Measurements from ENCODE around the gene ALOXE3.
"Not testable (repeated sequence)": the region's sequence is repeated elsewhere in the genome, so short reads cannot be mapped to it uniquely, and the experiment has no call there.

DNA sequence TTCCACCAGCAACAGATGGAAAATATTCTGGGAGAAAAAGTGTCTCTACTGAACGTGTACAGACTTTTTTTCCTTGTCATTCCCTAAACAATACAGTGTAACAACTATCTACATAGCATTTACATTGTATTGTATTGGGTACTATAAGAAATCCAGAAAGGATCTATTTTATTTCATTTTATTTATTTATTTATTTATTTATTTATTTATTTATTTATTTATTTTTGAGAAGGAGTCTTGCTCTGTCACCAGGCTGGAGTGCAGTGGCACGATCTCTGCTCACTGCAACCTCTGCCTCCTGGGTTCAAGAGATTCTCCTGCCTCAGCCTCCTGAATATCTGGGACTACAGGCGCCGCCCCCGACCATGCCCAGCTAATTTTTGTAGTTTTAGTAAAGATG is 40.4 kb downstream of the ALOXE3 start:
- TF ChIP-seq, protein P1, sequence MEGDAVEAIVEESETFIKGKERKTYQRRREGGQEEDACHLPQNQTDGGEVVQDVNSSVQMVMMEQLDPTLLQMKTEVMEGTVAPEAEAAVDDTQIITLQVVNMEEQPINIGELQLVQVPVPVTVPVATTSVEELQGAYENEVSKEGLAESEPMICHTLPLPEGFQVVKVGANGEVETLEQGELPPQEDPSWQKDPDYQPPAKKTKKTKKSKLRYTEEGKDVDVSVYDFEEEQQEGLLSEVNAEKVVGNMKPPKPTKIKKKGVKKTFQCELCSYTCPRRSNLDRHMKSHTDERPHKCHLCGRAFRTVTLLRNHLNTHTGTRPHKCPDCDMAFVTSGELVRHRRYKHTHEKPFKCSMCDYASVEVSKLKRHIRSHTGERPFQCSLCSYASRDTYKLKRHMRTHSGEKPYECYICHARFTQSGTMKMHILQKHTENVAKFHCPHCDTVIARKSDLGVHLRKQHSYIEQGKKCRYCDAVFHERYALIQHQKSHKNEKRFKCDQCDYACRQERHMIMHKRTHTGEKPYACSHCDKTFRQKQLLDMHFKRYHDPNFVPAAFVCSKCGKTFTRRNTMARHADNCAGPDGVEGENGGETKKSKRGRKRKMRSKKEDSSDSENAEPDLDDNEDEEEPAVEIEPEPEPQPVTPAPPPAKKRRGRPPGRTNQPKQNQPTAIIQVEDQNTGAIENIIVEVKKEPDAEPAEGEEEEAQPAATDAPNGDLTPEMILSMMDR (IDR thresholded peaks at IDR 0.05): not testable (repeated sequence)
- TF ChIP-seq POLR2A (IDR thresholded peaks at IDR 0.05; ENCODE audit: low read depth); POLR2AphosphoS5 (IDR thresholded peaks at IDR 0.05): not testable (repeated sequence)
